Liver (tissue), 3 donors: Measurements from ENCODE around the gene KIAA0513.

Experiments used
- CTCF ChIP-seq: fragments of 150-350 bp; IDR thresholded peaks from 2 replicates; pipeline ENCODE4 v1.5.1; 2017; ENCODE audit warnings: improper control_type of control experiment, low read depth, low read length; ENCODE audit not compliant: missing input control
- FOXA1 ChIP-seq: IDR thresholded peaks from 2 replicates; pipeline ENCODE4 v1.6.1; 2016; ENCODE audit warnings: antibody characterized with exemption
- GABPA ChIP-seq, 2 donors: IDR thresholded peaks in 1 of 2; conservative IDR thresholded peaks in 1 of 2; 2 replicates each; pipeline ENCODE4 v1.6.1; 2016; ENCODE audit warnings: antibody characterized with exemption in 2 of 2, mild to moderate bottlenecking in 1 of 2, moderate library complexity in 1 of 2
- HNF4A ChIP-seq, 2 donors: conservative IDR thresholded peaks; 2 replicates each; pipeline ENCODE4 v1.6.1; 2016; ENCODE audit warnings: antibody characterized with exemption in 2 of 2, mild to moderate bottlenecking in 2 of 2
- RAD21 ChIP-seq, 2 donors: IDR thresholded peaks; 2 replicates each; pipeline ENCODE4 v1.6.1; 2016; ENCODE audit warnings: antibody characterized with exemption in 2 of 2, mild to moderate bottlenecking in 2 of 2
- REST ChIP-seq: IDR thresholded peaks from 2 replicates; pipeline ENCODE4 v1.6.1; 2016; ENCODE audit warnings: antibody characterized with exemption, mild to moderate bottlenecking
- RXRA ChIP-seq, 2 donors: IDR thresholded peaks; 2 replicates each; pipeline ENCODE4 v1.6.1; 2017 to 2018; ENCODE audit warnings: antibody characterized with exemption in 2 of 2, mild to moderate bottlenecking in 1 of 2
- SP1 ChIP-seq: IDR thresholded peaks from 2 replicates; pipeline ENCODE4 v1.6.1; 2018; ENCODE audit warnings: antibody characterized with exemption, mild to moderate bottlenecking
- TAF1 ChIP-seq: conservative IDR thresholded peaks from 2 replicates; pipeline ENCODE4 v1.6.1; 2016; ENCODE audit warnings: antibody characterized with exemption, mild to moderate bottlenecking
- YY1 ChIP-seq: IDR thresholded peaks from 2 replicates; pipeline ENCODE4 v1.6.1; 2016; ENCODE audit warnings: antibody characterized with exemption, mild to moderate bottlenecking
- ZBTB33 ChIP-seq: IDR thresholded peaks from 2 replicates; pipeline ENCODE4 v1.6.1; 2016; ENCODE audit warnings: antibody characterized with exemption
- TF ChIP-seq, protein P1 (sequence below): IDR thresholded peaks from 2 replicates; pipeline ENCODE4 v1.6.1; 2016; ENCODE audit warnings: antibody characterized with exemption
- donor health status: healthy.
- donor health status: healthy.

DNA sequence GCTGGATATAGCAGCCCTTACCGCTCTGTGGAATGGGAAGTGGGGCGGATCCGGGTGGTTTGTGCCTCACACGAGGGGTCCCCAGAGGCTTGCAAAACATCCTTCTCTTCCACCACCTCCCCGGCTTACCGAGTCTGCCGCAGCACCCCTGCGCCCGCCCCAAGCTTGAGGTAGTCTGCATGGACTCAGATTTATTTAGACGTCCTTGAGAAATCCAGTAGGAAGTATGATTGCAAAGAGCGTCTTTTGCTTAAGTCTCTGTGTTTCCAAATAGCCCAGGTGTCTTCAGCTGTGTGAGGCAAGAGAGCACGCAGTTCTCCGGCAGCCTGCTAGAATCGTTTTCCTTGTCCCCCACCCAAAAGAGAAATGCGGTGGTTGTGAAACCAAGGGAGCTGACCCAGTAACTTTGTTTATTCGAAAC is 2.4 kb downstream of the KIAA0513 start:
- TF ChIP-seq RAD21 (IDR thresholded peaks at IDR 0.05), result no peak
- no peak for TF ChIP-seq CTCF
- TF ChIP-seq YY1, result no peak
- no peak for TF ChIP-seq GABPA (IDR thresholded peaks at IDR 0.05 in 1 of 2, conservative IDR thresholded peaks at IDR 0.05 in 1 of 2)
- no peak for TF ChIP-seq HNF4A (conservative IDR thresholded peaks at IDR 0.05)
- no peak for TF ChIP-seq FOXA1
- TF ChIP-seq, protein P1, sequence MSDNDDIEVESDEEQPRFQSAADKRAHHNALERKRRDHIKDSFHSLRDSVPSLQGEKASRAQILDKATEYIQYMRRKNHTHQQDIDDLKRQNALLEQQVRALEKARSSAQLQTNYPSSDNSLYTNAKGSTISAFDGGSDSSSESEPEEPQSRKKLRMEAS, result no peak
- no peak for TF ChIP-seq REST
- no peak for TF ChIP-seq TAF1
- TF ChIP-seq ZBTB33, result no peak
- TF ChIP-seq SP1, result no peak
- TF ChIP-seq RXRA (IDR thresholded peaks at IDR 0.05), result no peak
